Aorta (tissue), 5 donors: Measurements from ENCODE around the gene TMTC3. TPM values are rescaled to one million over a fixed set of nuclear protein-coding genes. Genes with fewer than 3 reads are reported as not detected.
A peak's percentile ranks its signal among the peaks of the same experiment; 100 is the strongest.
"Not testable (repeated sequence)": the region's sequence is repeated elsewhere in the genome, so short reads cannot be mapped to it uniquely, and the experiment has no call there.

Source experiments
- ATAC-seq: fragments of 200-7000 bp; cut with Tn5 transposase; one replicate; pipeline ENCODE4 v1.9.1; 2022; ENCODE audit warnings: moderate library complexity; ENCODE audit not compliant: low FRiP score
- DNase-seq, 2 donors: peaks; one replicate each; pipeline ENCODE4 v3.0.0-alpha.2; 2020
- H3K27ac ChIP-seq, 2 donors: one replicate each; pipeline ENCODE4 v1.5.1; 2013; ENCODE audit warnings: low read length in 2 of 2, mild to moderate bottlenecking in 2 of 2, moderate library complexity in 2 of 2, control low read depth in 1 of 2, inconsistent platforms in 1 of 2, low read depth in 1 of 2
- H3K27me3 ChIP-seq, 2 donors: one replicate each; pipeline ENCODE4 v1.6.1; 2013; ENCODE audit warnings: control low read depth in 1 of 2, low read length in 1 of 2, mild to moderate bottlenecking in 1 of 2, moderate library complexity in 1 of 2; ENCODE audit not compliant: insufficient read depth in 2 of 2, control insufficient read depth in 1 of 2
- H3K36me3 ChIP-seq, 2 donors: one replicate each; pipeline ENCODE4 v1.6.1; 2013; ENCODE audit warnings: control low read depth in 1 of 2, low read length in 1 of 2, mild to moderate bottlenecking in 1 of 2; ENCODE audit not compliant: insufficient read depth in 2 of 2, control insufficient read depth in 1 of 2
- H3K4me1 ChIP-seq, 2 donors: one replicate each; pipeline ENCODE4 v1.6.1; 2013; ENCODE audit warnings: low read length in 2 of 2, control low read depth in 1 of 2, mild to moderate bottlenecking in 1 of 2, moderate library complexity in 1 of 2; ENCODE audit not compliant: insufficient read depth in 2 of 2, control insufficient read depth in 1 of 2
- H3K4me3 ChIP-seq, 2 donors: one replicate each; pipeline ENCODE4 v1.5.1; 2013; ENCODE audit warnings: low read length in 2 of 2, control low read depth in 1 of 2, mild to moderate bottlenecking in 1 of 2
- H3K9me3 ChIP-seq: one replicate; pipeline ENCODE4 v1.6.1; 2013; ENCODE audit warnings: mild to moderate bottlenecking, low read length; ENCODE audit not compliant: control insufficient read depth
- WGBS, 2 donors: extraction: QIAGEN DNeasy Blood & Tissue Kit; methylation state at CpG; one replicate each; pipeline ENCODE4 v1.1.7; 2013; 5-methylcytosine and 5-hydroxymethylcytosine counted together
- intact Hi-C, 2 donors: fragments of 100-400 bp; cut with DNase I; formaldehyde crosslinking; loops; one replicate each; pipeline versions ENCODE4 v1.14.2 to v1.15.0; 2022
- polyA plus RNA-seq, 2 donors: library from polyadenylated mRNA; stranded (reverse); fragments of 200-250 nt; gene quantifications; one replicate each; pipeline ENCODE4 v1.2.3, GENCODE V29; 2013
- total RNA-seq, 2 donors: library from RNA; stranded (reverse); fragmentation: NEBNext Ultra II Directional; extraction: Animal tissue kit (Norgen Biotek cat#: 25700); gene quantifications; one replicate each; pipeline ENCODE4 v1.2.1, GENCODE V29; 2021
- donor health status: healthy with polysubstance abuse.
- donor health status: Bipolar disorder and iron deficiency.
- donor health status: DM: no; HTN: no; CAD: no.
- donor health status: DM: no; HTN: no; CAD: no.
- donor health status: DM: yes; HTN: yes; CAD: no.

Gene TMTC3
- total and polyA plus RNA-seq, 4 donors: 0.88 to 24.3 (median 14.3) TPM

DNA sequence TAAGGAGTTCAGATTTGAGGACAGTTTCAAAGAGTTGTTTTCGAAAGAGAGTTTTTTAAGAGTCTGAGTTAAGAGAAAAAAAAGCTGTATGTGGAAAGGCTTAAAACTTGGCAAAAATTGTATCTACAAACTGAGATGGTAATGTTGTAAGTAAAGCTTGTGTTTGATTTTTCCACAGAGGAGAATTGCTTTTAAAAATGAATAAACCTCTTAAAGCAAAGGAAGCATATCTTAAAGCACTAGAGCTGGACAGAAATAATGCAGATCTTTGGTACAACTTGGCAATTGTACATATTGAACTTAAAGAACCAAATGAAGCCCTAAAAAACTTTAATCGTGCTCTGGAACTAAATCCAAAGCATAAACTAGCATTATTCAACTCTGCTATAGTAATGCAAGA, 50.3 kb downstream of the TMTC3 start:
- no peaks in the 10 kb centered on the region for H3K4me1 ChIP-seq
- H3K9me3 ChIP-seq: no peaks in the 10 kb centered on the region
- H3K36me3 ChIP-seq: peaks cover 0 to 1% of the 10 kb centered on the region in 2 donors
- H3K4me3 ChIP-seq: no peak overlapping the region
- no peak overlapping the region for H3K27ac ChIP-seq
- 9 to 27% methylated on average over 2 of the region's 2 CpGs for WGBS, 2 donors
- ATAC-seq: no peak
- intact Hi-C loops: no loop called here
- H3K27me3 ChIP-seq: no peaks in the 10 kb centered on the region
- DNase-seq: no peak

DNA sequence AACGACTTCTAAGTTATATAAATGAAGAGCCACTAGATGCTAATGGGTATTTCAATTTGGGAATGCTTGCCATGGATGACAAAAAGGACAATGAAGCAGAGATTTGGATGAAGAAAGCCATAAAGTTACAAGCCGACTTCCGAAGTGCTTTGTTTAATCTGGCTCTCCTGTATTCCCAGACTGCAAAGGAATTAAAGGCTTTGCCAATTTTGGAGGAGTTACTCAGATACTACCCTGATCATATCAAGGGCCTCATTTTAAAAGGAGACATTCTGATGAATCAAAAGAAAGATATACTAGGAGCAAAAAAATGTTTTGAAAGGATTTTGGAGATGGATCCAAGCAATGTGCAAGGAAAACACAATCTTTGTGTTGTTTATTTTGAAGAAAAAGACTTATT, 52.8 kb downstream of the TMTC3 start:
- intact Hi-C loops: no loop called here
- ATAC-seq (no peak), DNase-seq (no peak)
- H3K4me3 ChIP-seq: no peak overlapping the region
- no peaks in the 10 kb centered on the region for H3K4me1 ChIP-seq
- no peaks in the 10 kb centered on the region for H3K9me3 ChIP-seq
- WGBS, 2 donors: 11 to 13% methylated on average over 3 of the region's 3 CpGs
- H3K27ac ChIP-seq: no peak overlapping the region
- H3K36me3 ChIP-seq: peaks cover 0 to 1% of the 10 kb centered on the region in 2 donors
- no peaks in the 10 kb centered on the region for H3K27me3 ChIP-seq

DNA sequence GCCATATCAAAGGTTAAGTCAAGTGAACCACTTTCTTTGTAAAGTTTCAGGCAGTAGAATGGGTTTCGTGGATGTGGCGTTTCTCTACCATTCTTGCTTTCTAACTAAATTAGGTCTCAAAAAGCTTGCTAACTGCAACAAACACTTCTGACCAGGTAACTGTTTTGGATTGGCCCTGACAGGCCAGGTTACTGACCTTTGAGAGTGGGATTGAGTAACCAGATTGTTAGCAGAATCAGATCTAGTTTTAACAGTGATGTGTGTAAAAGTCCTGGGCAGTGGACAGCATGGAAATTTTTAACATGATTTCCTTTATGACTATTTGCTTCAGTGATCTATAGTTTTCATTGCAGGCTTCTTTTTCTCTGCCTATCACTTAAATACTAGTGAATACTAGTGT, 57.9 kb downstream of the TMTC3 start:
- Histone ChIP-seq H3K27me3 (no peaks in the 10 kb centered on the region), H3K27ac (no peak overlapping the region)
- WGBS, 2 donors: 97 to 100% methylated on average over 2 of the region's 2 CpGs

DNA sequence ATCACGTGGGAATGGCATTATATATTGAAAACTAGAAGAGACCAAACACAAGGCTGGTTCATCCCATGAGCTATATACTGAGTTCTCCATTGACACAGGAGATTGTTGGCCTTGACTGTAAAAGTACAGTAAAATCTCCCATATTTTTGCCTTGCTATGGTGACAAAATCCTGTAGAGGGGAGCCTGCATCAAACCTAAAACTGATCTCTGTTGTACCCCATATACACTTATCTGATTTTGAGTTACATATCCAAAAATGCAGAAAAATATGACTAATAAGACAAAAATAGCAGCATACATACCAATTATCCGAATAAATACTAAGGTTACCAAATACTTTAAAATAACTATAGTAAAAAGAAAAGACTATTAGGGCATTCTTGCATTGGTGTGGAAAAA, 60.4 kb downstream of the TMTC3 start:
- Histone ChIP-seq H3K27me3 (no peaks in the 10 kb centered on the region), H3K9me3 (no peaks in the 10 kb centered on the region), H3K27ac (no peak overlapping the region), H3K4me1 (no peaks in the 10 kb centered on the region), H3K36me3 (no peaks in the 10 kb centered on the region), H3K4me3 (no peak overlapping the region)
- no peak for ATAC-seq
- no peak for DNase-seq
- intact Hi-C loops: no loop called here
- whole genome bisulfite sequencing, 2 donors: 32 to 39% methylated on average over 2 of the region's 2 CpGs

More for the DNA sequence above, 57.9 kb downstream of the TMTC3 start:
- Histone ChIP-seq H3K4me3 (no peak overlapping the region), H3K36me3 (no peaks in the 10 kb centered on the region), H3K9me3 (no peaks in the 10 kb centered on the region), H3K4me1 (no peaks in the 10 kb centered on the region)
- no peak for ATAC-seq
- intact Hi-C loops: no loop called here
- DNase-seq: no peak

DNA sequence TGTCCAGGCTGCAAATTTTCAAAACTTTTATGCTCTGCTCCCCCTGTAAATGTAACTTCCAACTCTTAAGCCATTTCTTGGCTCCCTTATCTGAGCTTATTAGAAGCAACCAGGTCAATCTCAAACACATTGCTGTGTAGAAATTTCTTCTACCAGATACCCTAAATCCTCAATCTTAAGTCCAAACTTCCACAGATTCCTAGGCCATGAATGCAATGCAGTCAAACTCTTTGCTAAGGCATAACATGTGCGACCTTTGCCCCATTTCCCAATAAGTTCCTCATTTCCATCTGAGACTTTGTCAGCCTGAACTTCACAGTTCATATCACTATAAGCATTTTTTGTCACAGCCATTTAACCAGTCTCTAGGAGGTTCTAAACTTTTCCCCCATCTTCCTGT, 64.5 kb downstream of the TMTC3 start:
- Histone ChIP-seq H3K27me3 (no peaks in the 10 kb centered on the region), H3K27ac (no peak overlapping the region), H3K4me1 (no peaks in the 10 kb centered on the region), H3K9me3 (peaks cover 5% of the 10 kb centered on the region), H3K36me3 (no peaks in the 10 kb centered on the region), H3K4me3 (no peak overlapping the region)
- ATAC-seq (no peak), DNase-seq (no peak)
- 87 to 90% methylated on average over 1 of the region's 1 CpG for WGBS, 2 donors
- intact Hi-C loops: no loop called here

DNA sequence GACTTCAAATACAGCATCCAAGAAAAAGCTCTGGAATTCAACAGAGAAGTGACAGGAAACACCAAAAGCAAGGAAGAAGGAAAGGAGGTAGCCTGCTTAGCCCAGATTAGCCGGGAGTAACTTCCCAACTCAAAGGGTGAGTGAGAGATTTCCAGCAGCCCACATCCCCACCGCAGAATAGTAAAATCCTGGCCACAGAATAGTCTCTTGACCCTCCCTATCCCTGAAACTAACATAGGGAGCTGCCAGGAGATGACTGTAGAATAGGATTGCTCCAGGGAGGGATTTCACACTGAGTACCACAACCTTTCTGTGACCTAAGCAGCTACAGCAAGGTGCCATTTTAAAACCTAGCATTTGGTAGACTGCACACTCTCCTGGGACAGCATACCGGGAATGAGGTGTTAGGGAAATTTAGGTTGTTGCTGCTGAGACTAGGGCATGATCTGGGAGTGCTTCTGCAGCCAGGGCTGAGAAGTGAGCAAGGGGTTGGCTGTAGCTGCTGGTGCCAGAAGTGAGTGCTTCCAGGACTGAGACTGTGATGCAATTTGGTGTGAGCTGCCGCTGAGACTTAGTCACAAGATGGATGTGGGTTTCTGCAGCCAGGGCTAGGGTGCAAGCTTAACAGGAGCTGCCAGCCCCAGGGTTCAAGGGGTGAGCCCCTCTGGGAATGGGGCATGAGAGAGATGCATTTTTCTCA, 66.0 kb downstream of the TMTC3 start:
- no peak overlapping the region for H3K4me3 ChIP-seq
- DNase-seq: peak in 1 of 2 donors; percentile 67
- H3K4me1 ChIP-seq: no peaks in the 10 kb centered on the region
- no peaks in the 10 kb centered on the region for H3K36me3 ChIP-seq
- 69 to 71% methylated on average over 4 of the region's 4 CpGs for WGBS, 2 donors
- ATAC-seq: peak; percentile 88
- peaks cover 8% of the 10 kb centered on the region for H3K9me3 ChIP-seq
- no peak overlapping the region for H3K27ac ChIP-seq
- intact Hi-C loops: no loop called here
- no peaks in the 10 kb centered on the region for H3K27me3 ChIP-seq

DNA sequence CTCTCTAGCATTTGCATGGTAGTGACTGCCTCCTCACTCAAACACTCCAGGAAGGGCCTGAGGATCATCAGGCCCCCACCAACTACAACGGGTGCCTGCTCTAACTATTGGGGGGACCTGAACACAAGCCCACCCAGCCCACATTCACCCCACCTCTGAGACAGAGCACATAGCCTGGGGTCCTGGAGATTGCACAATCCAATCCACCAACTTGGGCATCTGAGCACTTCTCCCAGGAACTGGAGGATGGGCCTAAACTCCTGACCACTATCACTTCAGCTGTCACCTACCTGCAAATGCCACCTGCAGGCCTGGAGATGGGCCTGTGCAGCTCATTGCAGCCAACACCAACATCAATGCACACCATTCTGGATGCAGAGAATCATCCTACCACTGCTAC, 66.6 kb downstream of the TMTC3 start:
- Histone ChIP-seq H3K27me3 (no peaks in the 10 kb centered on the region), H3K4me1 (no peaks in the 10 kb centered on the region), H3K27ac (no peak overlapping the region), H3K9me3 (peaks cover 8% of the 10 kb centered on the region), H3K4me3 (no peak overlapping the region), H3K36me3 (no peaks in the 10 kb centered on the region)
- 73 to 79% methylated on average over 1 of the region's 1 CpG for WGBS, 2 donors
- no peak for ATAC-seq
- intact Hi-C loops: no loop called here
- no peak for DNase-seq

DNA sequence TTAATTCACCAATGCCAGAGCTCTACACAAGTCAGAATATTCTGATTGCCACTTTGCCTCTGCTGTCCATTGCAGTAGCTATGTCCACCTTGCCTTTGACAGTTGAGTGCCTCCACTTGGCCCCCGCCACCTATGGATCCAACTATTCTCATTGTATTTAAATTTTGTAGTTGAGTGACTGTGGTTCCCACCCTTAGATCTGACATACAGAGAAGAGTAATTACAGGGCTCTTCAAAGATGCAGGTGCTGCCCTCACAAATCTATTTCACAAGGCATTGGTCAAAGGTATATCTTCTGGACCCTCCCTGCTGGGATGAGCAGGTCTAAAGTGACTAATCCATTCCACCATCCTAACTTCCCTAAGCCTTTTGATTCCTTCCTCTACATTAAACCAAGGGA, 68.2 kb downstream of the TMTC3 start:
- intact Hi-C loops: loop anchor here in 1 of 2 donors (5.0 kb wide), 1 partner anchor 447 kb away; no protein-coding TSS in a partner anchor
- not testable (repeated sequence) for H3K4me1 ChIP-seq, H3K9me3 ChIP-seq, H3K27me3 ChIP-seq, H3K36me3 ChIP-seq, H3K27ac ChIP-seq, DNase-seq, H3K4me3 ChIP-seq, ATAC-seq
- WGBS, 2 donors: 85 to 87% methylated on average over 1 of the region's 1 CpG

DNA sequence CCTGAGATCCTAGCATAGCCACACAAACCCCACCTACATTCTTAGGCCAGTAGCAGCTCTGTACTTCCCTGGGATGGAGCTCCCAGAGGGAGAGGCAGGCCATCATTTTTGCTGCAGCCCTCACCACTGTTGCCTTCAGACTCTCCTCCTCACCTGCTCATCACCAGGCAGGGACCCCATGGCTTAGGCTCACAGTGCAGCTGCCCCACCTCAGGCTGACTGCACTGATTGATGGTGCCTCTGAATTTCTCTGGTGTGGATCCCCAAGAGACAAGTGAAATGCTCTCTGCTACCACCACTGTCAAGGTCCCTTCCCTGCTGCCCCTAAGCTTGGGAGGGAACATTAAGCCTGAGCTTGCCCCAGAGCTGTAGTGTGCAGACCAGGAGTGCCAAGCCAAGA, 76.2 kb downstream of the TMTC3 start:
- peaks cover 1% of the 10 kb centered on the region for H3K9me3 ChIP-seq
- H3K36me3 ChIP-seq: no peaks in the 10 kb centered on the region
- intact Hi-C loops: no loop called here
- H3K27me3 ChIP-seq: no peaks in the 10 kb centered on the region
- no peak overlapping the region for H3K27ac ChIP-seq
- no peak for DNase-seq
- H3K4me1 ChIP-seq: no peaks in the 10 kb centered on the region
- no peak for ATAC-seq
- no peak overlapping the region for H3K4me3 ChIP-seq
